LoVo (cell line): ENCODE data around the gene HDAC4.

Experiments
- DNase-seq: peaks from one replicate; pipeline ENCODE4 v3.0.0-alpha.2; 2016; ENCODE audit warnings: low spot score

The HDAC4 gene

DNA sequence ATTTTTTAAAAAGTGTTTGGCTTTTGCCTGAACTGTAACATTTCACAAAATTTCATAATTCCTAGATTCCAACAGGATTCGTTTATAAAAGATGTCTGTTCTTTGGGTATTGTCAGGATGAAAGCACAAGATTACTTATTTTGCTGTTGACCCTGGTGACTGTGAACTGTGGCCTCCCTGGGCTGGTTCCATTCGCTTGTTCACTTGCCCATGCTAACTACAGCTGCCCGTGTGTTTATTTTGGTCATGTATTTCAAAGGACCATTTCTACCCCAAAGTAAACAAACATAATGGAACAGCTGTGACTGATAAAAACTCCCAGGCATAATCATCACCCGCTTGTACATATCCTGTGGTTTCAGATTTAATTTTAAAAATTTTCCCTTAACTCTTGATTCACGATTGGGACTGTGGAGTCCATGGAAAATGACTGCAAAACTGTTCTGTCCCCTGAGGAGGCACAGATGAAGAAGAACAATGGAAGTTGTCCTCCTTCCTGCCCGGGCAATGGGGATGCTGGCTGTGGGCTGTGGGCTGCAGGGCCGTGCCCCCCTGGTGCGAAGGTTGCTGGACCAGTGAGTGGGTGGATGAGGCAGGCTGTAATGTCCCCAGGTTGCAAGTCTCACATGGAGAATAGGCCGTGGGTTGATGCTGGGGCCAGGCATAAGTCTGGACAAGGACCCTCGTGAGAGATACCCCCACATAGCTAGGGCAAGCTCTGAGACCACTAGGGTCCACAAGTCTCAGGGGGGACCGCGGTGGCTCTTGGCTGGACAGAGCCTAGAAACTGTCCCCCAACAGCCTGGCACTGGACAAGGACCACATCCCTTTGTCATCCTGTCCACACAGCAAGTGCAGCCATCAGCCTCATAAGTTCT is 28.9 kb upstream of the HDAC4 start:
- no peak for DNase-seq

DNA sequence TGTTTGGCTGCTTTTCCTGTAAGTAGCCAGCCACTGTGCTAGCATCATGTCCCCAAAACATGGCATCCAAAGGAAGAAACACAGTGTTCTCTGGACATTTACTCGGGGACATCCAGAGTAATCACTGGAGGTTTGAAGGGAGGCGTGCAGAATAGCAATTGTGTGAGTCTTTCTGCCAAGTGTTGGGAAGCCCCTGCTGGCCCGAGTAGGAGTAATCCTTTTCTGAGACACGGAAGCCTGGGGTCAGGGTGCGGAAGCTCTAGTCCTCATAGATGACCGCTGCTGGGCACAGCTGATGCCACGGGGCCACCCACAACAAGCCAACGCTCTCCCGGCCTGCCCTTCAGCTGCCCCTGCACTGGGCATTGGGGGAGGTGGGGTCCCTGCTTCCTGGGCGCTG is 24.8 kb upstream of the HDAC4 start:
- no peak for DNase-seq

DNA sequence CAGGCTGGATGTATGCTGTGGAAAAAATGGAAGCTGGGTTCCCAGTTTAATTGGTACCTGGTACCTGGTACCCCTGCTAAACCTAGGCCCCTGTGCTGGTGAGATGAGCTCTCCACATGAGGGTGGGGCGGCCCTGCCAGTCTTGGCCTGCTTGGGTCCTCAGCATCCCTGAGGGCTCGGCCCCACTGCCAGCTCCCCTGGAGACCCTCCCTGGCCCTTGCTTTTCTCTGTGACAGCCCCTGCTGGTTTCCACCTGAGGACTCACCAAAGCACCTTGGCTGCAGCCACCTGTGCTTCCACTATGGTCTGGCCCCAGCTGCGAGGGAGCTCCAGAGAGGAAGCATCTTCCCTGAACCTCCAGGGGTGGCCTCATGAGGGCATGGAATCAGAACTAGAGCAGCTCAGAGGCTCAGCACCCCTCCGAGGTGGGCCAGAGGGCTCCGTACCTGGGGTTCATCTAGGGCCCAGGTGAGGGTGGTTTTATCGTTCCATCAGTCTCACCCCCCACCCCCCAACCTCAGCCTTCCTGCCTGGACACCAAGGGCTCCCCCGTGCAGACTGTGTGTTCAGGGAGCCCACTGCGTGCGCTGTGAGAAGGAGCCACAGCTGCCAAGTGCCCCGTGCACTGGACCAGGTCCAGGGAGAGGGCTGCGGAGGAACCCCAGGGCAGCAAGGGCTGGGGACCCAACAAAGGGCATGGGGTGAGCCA is 23.7 kb upstream of the HDAC4 start:
- no peak for DNase-seq

DNA sequence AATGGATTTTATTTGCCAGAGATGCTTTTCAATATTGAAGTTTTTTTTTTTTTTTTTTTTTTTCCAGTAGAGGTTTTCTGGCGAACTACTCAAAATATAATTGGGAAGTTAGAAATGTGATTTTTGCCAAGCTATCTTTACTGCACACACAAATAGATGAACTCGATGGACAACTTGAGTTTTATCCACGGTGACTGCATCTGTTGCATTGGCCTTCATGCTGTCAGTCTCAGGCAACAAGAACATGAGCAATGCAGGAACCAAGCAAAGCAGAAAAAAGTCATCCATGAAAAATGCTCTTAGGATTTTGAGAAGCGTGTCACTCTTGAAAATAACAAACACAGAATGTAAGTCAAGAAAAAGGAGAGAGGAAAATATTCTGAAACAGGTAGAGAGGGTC is 22.7 kb upstream of the HDAC4 start:
- no peak for DNase-seq

DNA sequence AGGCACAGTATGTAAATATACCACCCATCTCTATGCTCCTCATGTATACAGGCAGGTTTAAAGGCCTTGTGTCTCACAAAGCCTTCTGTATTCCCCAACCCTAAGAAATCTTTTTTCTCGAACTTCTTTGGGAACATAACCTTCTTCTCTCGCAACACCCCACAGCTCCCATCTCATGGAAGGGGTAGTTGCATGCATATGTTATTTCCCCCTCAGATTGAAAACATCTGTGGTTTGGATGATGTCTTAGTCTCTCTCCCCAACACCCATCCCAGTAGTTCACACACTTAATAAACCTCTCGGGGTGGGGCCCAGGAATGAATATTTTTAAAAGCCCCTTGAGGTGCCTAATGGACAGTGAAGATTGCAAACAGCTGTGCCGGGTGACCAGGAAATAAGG is 21.0 kb upstream of the HDAC4 start:
- DNase-seq = no peak

DNA sequence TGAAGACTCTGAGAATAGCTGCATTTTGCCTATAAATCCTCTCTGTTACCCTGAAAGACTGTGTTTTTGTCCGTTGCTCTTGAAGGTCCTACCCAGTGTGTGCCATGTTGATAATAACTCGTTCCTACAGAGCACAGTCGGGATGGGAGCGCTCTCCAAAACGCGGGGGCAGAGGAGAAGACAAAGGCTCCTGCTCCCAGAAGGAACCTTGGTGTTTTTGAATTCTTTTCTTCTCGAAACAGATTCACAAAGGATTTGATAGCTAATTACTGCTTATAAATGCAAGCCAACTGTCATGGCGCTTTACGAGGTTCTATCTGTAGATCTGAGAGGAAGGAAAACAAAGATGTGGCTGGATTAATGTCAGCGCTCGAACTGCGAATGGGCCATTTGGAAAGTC is 19.3 kb upstream of the HDAC4 start:
- DNase-seq = no peak

DNA sequence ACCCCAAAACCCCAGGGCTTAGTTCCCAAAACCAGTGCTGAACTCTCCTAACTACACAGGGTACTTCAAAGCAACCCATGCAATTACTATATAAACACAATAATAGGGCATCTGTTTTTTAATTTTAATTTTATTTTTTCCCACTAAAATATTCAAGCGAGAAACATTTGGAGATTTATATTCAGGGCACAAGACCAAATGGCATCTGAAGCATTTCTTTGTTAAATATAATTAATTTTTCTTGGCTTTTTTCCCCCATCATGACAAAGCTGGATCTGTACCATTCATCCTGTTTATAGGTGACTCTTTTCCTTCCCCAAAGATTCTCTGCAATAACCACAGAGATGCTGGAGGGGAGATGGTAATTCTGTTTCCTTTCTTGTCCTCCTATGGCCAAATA is 18.1 kb upstream of the HDAC4 start:
- no peak for DNase-seq

DNA sequence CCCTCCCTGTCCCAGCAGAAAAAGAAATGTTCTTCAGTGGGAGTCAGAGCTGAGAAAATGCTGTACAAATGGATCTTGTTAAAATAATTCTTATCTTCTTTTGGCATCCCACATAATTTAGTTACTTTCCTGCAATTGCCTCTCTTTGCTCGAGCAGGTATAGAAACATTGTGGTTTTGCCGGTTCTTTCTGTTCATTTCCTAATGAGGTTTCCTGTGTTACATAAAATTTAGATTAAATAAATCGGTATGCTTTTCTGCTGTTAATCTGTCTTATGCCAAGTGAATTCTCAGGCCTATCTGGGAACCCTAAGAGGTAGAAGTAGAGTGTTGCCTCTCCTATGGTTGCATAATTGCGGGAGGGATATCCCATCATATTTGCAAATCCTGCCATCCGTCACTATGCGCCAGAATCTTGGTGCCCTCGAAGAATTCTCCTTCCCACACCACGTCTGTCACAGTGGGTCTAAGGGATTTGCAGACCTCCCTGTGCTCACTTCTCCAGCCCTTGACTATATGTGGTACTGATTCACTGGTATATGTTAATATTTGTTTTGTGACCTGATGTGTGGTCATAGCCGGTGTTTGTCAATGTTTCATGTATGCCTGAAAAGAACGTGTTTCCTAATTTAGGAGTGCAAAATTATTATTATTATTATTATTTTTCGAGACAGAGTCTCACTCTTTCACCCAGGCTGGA is 12.2 kb upstream of the HDAC4 start:
- DNase-seq = no peak

DNA sequence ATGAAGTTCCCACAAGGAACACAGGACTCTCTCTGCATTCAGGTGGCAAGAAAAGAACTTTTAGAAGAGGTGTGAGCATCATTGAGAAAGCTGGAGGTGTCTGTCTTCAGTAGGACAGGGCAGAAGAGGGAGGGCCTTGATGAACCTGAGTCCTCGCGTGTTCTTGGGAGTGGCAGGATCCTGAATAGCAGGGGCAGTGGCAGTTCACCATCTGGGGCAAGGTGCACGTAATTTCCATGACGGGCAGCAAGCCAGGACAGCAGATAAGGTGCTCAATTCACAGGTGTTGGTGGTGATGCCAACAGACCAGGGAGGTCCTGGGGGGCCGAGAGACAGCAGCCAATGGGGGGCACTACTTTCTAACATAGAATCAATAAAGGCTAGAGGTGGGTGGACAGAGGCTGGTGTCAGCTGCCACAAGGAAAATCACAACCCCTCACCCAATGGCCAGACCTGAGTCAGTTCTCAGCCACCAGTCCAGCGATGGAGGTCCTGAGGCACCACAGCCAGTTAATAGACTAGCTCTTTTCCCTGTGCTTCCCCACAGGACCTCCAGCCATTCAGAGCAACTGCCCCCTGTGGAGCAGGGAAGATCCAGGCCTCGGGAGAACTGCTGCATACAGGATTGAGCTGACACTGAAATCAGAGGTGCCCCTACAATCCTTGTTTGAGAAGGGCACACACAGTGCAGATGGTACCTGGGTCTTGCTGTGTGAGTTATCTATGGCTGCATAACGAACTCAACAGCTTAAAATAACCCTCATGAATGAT is 10.9 kb upstream of the HDAC4 start:
- no peak for DNase-seq

DNA sequence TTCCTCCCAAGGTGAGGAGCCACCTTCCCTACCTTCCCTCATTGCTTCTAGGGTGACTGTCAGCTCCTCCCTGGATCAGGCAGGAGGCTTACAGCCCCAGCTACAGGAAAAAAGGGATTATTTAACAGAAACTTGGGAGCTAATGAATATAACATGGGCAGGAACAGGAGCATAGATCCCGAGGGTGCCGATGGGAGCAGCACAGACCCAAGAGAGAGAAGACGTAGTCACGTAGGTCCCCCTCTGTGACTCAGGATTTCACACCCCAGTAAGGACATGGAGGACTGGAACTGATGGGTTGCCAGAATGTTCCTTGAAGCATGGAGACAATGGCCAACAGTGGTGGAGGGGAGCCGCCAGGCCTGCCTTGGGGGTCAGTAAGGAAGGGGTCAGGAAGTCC is 10.3 kb upstream of the HDAC4 start:
- DNase-seq = no peak

DNA sequence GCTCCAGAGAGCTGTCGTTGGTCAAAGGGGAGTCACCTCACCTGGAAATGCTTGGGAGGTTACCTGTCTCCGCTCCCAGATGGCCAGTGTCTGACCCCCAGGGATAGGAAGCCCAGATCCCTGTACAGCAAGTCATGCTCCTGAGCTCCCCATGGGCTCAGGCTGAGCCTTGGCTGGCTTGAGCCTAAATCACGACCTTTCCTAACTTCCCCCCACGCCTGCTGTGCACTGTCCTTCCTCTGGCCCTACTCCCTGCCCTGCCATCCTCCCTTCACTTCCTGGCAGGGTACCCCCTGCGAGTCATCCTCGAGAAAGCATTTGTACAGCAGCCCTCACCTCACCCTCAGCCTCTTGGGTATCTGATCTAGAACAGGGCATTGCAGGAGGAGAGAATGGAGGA is 9.2 kb upstream of the HDAC4 start:
- no peak for DNase-seq

DNA sequence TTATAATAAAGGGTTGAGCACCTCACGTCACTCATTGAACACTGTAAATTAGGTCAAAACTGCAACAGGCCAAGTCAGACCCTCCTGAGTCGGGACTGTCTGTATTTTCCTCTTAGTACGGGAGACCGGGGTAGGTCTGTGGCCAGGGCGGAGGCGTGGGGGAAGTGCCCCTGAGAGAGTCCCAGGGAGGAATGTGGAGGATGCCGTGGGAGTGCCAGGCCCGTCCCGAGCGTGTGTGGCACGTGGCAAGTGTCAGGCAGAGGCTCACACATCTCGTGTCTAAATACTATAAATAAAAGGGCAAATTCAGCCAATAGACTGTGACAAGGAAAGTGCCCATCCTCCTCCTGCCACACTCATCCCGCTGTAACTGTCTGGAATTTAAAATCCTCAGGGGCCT is 6.3 kb upstream of the HDAC4 start:
- no peak for DNase-seq

DNA sequence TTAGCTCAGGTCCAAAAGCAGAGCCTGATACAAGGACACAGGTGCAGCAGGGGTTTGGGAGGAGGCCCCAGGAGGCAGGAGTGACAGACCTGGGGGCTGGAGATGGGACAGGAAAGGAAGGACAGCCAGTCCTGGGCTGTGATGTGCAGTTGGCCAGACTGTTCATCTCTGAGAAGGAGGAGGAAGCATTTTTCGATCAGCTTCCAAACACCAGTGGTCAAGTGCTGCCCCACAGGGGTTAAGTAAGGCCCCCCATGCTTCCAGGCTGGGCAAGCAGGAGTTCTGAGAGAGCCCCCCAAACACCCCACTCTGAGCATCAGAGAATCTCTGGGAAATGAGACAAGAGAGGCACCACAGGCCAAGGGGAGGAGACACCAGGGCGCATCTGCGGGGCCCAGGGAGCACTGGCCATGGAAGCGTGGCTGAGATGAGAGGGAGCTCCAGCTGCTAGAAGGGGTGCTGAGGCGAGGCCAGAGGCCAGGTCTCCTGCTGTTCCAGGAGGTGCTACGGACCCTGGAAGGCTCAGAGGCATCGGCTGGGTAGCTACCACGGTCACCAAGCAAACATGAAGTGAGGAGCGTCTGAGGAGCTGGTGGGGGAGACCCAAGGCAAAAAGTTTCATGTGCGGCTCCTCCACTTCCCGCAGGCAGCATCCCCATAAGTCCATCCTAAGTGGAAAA is 5.6 kb upstream of the HDAC4 start:
- DNase-seq = no peak

DNA sequence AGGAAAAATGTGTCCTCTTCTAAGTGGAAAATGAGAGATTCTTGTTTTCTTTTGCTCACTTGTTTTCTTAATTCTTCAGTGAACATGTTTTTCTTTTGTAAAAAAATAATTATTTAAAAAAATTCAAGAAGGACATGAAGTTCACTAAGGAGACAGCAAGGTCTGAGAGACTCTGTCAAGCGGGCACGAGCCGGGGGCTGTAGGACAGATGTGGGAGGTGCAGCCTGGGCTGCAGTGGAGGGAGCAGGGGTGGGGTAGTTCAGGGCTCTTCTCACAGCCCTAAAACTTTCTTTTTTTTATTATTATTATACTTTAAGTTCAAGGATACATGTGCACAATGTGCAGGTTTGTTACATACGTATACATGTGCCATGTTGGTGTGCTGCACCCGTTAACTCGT is 4.3 kb upstream of the HDAC4 start:
- no peak for DNase-seq

DNA sequence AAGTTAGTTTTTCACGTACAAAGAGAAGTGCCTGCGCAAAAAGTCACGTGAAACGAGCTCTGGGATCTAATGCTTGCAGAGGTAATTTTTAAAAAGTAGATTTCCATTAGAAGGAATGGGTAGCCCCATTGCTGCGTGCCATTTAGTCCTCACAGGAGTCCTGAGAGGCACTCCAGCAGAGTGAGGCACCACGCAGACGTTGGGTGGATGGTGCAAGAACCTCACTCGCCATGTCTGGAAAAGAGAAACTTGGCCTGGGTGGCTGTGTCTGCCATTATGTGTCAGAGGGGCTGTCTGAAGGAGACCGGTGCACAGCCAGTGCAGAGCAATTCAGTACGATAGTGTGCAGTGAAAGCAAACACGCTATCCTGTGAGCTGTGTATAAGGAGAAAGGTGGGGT is 1.8 kb upstream of the HDAC4 start:
- DNase-seq = no peak

DNA sequence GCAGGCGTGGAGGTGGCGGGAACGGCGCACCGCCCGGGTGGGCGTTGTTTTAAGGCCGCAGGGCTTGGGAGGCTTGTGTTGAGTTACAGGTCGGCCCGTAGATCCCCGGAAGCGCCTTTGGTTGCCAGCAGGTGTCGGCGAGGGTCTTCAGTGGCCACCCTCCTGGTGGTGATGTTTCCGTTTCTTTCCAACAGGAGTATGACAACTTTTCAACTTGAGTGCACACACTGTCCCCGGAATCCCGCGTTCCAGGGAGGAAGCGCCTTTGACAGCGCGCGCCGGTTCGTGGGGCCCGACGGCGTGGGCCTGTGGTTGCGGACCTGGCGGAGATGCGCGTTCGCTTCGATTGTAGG is 1.0 kb upstream of the HDAC4 start:
- DNase-seq = peak; percentile 38

DNA sequence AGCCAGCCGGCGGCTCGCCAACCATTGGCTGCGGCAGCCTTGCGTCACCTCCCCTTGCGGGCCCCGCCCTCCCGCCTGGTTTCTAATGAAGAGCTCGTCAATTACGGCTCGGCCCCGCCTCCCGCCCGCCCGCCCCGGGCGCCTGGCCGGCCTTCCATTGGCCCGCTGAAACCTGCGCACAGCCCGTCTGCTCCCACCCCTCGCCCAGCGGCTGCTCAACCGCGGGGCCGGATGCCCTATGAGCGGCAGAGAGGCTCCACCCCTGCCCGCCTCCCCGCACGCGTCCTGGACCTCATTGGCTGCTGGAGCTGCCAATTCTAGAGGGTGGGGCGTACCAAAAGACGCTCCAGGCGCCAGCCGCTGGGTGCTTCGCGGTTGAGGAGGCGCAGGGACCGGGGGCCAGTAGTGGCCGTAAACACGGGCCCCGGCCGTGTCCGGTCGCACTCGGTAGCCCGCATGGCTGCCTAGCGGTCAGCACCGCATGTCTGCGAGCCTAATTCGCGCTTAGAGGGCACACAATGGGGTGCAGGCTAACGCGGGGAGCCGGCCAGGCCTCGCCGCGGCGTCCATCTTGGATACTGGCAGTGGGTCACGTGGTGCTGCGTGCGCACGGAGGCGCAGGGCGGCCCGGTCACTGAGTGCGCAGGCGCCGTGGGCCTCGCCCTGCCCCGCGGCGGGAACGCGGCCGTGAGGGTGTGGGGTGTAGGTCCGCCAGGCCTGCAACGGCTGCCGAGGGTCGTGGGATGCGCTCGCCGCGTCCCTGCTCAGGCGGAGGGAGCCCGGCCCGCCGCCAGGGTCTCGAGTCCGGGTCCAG is 454 bp upstream of the HDAC4 start:
- DNase-seq = peak; percentile 96

DNA sequence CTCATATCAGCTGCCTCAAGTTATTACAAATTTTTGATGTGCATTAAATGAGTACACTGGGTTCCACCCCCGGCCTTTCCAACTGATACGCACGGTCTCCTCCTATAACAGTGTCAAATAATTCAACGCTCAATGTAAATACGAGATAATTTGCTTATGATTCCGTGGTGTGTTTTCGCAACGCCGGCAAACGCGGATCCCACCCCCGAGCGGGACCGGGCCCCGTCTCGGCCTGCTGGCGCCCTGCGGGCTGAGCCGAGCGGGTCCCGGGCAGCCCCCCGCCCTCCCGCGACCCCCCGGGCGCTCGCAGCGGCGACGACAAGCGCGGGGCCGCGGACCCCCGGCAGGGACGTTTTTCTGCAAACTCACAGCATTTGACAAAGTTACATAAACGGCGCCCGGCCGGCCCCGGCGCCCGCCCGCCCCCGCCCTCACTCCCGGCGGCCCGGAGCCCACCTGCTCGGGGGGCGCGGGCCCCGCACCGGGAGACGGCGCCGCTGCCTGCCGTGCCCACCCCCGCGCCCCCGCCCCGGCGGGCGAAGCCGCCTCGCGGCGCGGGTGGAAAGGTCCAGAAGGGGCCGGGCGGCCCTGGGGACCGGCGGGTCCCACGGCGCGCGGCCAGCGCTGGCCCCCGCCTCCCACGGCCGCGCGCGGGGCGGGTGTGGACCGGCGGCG is 762 bp downstream of the HDAC4 start:
- peak; percentile 3 for DNase-seq

DNA sequence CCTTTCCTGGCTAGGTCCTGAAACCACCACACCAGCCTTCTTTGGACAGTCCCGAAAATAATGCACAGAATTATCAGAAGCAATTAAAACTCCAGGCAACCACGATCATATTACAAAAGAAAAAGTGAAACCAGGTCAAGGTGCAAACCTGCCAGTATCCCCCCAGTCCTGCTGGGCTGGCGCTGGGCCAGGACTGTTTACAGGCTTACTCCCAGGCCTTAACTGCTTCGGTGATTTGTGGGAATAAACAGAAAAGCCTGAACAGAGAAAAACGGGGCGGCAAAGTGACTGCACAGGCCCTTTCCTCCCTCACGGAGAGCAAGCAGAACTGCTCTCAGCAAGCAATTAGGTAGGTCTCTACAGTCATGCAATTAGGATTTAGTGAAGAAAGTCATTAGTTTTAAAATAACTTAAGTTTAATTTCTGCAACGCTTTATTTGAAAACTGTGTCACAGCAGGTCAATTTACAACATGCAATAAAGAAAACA is 1.3 kb downstream of the HDAC4 start:
- peak; percentile 43 for DNase-seq

DNA sequence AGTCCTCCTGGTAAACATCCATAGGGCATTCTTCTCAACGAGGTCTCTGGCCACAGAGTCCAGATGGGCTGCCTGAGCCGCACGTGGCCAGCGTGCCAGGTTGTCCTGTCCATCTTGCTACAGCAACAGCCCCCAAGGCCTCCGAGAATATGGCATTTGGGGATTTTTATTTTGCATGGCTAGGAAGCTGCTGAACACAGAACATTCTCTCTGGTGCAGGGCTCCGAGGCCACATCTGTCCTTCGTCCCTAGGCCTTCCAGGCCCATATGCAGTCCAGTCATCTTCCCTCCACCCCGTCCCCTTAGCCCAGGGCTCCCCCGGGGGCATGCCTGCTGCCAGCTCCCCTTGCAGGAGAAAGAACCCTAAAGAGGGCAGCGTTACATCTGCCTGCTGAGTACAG is 2.3 kb downstream of the HDAC4 start:
- no peak for DNase-seq
